NCI-H510A treated with DMSO at 0.1 percent for 48 hours (cell line): ENCODE data around the gene MACF1.
A peak's percentile ranks its signal among the peaks of the same experiment; 100 is the strongest.

Source experiments
- DNase-seq: peaks from one replicate; lab custom pipeline; 2025; lab: John Stamatoyannopoulos, UW

MACF1 gene

DNA sequence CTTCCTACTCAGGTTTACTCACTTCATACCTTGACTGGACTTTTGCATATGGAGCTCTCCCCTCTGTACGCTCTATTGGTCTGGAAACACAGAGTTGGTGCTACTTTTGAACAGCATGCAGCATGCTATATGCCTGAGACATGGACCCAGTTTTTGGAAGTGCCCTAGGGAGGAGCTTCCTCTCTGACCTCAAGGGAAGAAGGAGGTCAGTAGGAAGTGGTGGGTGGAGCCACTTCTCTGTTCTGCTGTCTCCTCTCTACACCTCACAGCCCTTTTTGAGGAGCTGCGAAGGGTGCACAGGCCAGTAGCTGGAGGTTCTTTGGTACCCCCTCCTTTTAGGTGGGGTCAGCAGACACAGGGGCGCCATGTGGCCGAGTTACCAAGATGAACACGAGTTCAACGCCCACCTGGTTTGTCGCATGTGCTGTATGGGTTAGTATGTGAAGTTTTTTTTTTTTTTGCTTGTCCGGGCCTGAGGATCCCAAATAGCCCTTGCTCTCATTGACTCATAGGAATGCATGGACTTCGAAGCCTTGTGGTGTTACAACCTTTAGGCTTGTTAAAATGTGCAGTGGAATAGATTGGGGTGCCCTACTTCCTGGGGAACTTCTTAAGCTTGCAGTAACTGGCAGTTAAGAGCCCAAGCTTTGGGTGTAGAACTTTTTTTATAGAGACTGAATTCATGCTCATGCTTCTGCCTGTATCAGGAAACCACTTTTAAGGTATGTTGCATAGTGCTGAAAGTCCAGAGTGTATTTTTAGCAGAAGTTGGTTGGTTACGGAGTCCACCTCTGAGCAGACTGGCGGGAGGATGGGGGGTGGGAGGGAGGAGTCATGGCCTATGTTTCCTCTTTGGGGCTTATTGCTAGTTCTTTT is 10.7 kb downstream of the MACF1 start:
- no peak for DNase-seq

DNA sequence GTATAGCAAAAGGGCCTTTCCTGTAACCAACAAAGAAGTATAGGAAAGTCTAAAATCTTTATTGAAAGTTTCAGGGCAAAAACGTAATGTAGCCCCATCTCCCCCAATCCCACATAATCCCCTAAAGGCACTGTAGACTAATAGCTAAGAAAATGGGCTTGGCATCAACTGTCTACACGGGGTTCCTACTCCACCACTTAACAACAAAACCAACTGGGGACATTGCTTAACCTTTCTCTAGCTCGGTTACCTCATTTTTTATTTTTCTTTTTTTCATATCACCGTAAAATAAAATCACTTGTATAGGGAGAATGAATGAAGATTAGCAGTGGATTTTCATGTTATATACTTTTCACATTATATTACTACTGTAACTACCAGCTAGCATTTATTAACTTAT is 12.3 kb downstream of the MACF1 start:
- no peak for DNase-seq

DNA sequence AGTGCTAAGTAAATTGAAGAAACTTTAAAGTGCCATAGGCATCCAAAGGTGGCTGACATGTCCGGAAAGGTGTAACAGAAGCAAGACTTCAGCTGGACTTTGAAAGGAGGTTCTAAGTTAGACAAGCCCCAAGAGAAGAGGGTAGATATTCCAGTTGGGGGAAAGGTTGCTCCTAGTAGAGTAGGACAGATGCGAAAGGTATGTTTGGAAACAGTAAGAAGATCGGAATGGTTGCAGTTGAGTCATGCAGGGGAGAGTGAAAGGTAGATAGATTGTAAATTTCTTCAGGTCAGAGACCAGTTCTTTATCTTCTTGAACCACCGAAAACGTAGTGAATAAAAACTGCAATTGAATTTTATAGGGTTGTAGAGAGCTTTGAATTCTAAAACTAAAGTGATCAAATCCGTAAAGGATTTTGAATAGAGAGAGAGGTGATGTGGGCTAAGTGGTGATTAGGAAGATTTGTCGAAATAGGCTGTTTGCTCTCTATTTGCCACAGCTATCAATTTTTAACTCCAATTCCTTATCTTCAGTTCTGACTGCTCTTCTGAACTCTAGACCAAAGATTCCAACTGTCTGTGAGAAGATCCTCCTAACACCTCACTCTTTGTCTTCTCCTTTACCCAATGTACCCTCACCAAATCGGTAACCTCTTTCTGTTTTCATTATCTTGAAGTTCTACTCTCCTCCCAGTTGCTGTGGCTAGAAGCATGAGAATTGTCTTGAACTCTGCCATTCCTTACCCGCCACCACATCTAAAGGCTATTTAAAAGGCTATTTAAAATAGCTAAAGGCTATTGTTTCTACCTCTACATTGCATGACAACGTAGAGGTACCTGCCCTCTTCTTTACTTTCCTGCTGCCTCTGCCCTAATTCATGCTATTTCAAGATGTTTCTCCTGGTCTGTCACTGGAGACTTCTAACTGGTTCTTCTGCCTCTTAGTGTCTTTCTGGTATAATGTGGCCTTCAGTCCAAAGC is 16.7 kb downstream of the MACF1 start:
- no peak for DNase-seq

DNA sequence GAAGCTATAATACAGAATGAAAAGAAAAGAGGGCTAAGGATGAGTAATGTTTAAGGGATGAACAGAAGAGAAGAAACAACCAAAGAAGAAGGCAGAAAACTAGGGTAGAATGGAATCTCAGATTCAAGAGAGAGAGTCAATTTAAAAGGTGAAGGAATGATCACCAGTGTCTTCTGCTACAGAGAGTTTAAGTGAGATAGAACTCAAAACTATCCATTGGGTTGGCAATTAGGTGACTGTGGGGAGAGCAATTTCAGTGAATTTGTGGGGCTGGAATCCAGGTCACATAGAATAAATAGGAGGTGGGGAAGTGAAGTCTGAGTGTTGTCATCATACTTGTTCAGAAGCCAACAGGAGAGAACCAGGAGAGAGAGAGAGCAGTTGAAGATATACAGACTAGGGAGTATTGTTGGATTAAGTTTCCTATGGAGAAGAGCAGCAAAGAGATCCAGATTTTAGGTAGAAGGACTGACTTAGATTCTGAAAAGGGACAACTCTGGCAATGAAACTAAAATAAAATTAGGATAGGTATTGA is 19.9 kb downstream of the MACF1 start:
- no peak for DNase-seq

DNA sequence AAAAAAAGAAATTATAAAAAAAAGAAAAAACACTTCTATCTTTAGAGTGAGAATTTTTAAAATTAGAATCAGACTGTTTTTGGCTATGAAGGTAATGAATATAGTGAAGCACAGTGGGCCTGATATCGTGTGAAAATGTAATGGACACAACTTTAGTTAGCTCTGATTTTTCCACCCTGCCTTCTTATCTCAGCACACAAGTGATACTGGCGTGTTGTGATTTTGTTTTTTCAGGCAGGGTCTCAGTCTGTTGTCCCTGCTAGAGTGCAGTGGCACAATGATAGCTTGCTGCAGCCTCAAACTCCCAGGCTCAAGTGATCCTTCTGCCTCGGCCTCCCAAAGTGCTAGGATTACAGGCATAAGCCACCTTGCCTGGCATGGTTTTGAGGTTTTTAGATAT is 22.3 kb downstream of the MACF1 start:
- DNase-seq = no peak

DNA sequence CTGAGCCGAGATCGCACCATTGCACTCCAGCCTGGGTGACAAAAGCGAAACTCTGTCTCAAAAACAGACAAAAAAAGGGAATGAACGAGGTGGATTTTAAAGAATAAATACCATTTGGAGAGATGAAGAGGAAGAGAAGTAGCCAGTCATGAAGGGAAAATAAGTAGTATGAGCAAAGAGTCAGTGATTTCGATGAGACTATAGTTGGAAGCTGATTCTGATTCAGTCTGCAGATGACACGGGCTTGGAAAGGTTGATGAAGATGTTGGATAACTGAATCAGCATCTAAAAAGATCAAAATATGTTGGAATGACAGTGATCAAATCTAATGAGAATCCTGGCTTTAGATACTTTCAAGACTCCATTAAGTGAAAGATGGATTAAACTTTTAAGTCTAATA is 23.8 kb downstream of the MACF1 start:
- DNase-seq = no peak

DNA sequence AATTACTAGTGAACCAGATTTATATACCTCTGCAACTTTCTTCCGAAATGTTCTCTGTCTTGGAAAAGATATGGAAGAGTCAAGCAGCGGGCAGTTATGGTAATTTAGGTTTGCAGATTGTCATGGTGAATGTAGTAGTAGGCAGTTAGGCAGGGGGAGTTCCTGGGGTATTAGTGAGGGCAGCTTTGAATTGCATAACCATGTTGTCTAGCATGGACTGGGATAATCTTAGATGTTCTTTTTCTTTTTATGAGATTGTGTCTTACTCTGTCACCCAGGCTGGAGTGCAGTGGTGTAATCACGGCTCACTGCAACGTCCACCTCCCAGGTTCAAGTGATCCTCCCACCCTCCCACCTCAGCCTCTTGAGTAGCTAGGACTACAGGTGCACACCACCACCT is 25.0 kb downstream of the MACF1 start:
- DNase-seq = no peak

DNA sequence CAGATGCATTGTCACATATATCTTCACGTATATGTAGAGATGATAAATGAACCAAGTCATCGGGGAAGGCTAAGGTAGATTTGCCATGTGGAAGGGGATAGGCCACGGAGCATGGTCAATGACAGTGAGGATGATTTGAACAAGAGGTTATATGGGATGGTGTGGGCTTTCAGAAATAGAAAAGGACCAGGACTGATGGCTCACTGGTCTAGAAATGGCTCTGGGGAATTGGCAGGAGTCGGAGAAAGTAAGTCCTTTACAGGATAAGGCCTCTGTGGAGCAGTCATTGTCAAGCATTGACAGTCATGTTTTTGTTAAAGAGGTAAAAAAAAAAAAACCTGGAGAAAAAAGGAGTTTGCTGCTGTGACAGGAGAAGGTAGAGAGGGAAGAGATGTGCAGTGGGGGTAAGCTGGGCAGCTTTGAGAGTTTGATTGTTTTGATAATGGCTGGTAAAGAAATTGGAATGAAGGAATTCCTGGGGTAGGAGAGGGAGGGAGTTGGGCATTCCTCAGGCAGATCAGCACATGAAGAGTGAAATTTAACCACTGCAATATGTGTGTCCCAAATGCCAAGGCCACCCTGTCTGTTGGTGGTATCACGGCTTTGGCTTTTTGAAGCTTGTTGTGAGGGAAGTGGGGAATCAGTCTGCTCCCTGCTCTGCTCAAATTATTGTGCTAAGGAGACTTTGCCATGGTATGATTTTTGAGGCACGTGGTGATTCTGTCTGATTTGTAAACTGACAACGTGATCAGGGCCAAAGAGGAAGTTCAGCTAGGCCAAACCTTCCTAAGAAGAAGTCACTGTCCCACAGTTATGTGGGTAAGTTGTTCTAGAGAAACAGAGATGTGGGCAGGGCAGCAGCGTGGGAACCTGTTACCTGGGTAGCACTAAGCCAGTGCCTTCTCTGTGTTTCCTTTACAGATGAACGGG is 26.0 kb downstream of the MACF1 start:
- no peak for DNase-seq

DNA sequence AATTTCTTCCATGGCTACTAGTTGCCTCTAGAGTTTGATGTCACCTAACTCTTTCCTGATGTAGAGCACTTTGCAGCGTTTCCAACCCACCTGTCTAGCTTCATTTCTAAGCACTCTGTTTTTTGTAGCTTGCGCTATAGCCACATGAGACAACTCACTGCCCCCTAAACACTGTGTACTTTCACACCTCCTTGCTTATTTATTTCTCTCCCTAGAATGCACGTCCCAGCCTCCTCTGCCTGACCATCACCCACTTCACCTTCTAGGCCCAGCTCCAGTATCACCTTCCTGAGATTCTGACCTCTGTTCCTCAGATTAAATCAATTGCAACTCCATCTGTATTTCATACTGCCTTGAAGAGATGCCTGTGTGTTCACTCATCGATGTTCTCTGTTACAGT is 32.5 kb downstream of the MACF1 start:
- no peak for DNase-seq

DNA sequence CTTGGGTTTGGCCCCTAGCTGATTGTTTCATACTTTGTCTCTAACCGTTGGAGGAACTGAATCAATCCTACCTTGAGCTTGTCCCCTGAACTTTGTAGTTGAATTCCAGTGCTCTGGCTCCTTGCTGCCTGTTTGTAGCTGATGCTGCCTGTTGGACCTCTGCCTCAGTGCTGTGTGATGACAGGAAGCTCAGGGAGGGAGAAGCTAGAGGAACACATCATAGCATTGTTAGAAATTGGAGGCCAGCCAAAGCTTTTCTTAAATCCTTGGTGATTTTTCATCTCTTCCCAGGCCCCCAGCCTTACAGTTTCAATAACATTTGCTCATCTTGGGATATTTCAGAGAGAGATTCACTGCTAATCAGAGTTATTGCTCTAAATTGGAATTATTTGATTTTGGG is 34.0 kb downstream of the MACF1 start:
- no peak for DNase-seq

DNA sequence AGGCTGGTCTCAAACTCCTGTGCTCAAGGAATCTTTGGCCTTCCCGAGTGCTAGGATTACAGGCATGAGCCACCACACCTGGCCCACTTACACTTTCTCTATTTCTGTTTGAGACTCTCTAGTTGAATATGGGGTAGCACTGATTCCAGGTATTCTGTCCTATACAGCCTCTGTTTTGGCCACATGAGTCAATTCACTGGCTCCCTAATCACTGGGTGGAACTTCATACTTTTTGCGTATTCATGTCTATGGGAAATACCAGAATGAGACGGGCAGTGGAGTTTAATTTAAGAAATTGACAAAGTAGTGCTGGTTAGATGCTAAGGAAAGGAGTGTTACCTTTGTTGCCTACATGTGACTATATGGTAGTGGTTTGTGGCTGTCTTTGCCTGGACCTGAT is 35.5 kb downstream of the MACF1 start:
- no peak for DNase-seq

DNA sequence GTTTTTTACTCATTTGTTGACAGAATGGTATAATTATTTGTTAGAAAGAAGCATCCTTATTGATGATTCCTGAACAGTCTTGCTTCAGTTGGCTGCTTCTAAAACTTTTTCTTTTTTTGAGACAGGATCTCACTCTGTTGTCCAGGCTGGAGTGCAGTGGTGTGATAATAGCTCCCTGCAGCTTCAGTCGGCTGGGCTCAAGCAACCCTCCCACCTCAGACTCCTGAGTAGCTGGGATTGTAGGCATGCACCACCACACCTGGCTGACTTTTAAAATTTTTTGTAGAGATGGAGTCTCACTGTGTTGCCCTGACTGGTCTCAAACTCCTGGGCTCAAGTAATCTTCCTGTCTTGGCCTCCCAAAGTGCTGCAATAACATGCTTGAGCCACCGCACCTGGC is 38.8 kb downstream of the MACF1 start:
- no peak for DNase-seq

DNA sequence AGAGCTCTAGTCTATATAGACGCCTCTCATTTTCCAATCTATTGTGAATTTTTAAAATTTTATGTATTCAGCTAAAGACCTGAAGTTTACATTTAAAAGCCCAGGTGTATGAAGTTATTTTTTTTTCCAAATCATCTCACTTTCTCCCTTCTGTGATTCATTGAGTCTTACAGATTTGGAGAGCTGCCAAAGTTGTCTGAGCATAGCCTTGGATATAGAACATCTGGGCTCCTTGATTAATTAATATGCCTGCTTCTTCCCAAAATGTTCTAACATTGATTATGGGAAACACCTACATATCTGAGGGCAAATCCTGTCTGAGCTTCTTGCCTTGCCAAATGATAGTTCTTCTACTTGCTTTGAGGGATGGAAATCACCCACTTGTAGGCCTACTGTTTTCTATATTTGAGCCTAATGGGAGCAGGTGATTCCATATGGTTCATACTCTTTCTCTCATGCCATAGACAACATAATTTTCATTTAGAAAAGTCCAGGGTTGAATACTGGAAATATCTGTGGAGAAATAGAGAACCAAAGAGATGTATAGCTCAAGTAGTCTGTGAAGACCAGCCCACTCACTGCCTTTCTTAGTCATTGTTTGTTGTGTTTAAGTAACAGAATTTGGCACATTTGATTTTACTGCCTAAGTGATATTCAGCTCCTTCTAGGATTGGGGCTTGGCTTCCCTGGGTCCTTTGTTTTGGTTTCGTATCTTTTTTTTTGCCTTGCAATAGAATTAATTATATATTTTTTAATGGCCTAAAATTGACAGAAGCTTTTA is 46.2 kb downstream of the MACF1 start:
- no peak for DNase-seq

DNA sequence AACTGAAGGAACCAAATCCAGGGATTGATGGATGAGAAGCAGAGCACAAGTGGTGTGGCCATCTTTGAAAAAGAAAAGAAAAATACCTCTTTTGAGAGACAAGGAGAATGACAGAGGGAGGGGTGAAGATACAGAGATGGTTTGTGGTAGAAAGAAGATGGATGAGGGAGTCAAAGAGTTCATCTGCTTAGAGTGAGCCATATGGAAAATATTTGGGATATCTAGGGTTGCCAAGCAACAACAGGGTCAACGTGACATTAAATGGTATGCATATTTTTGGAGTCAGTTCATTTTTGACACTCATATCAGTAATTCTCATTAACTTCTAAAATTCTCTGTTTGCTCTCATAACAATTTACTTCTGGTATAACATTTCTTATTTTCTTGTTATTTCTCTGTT is 50.7 kb downstream of the MACF1 start:
- no peak for DNase-seq

DNA sequence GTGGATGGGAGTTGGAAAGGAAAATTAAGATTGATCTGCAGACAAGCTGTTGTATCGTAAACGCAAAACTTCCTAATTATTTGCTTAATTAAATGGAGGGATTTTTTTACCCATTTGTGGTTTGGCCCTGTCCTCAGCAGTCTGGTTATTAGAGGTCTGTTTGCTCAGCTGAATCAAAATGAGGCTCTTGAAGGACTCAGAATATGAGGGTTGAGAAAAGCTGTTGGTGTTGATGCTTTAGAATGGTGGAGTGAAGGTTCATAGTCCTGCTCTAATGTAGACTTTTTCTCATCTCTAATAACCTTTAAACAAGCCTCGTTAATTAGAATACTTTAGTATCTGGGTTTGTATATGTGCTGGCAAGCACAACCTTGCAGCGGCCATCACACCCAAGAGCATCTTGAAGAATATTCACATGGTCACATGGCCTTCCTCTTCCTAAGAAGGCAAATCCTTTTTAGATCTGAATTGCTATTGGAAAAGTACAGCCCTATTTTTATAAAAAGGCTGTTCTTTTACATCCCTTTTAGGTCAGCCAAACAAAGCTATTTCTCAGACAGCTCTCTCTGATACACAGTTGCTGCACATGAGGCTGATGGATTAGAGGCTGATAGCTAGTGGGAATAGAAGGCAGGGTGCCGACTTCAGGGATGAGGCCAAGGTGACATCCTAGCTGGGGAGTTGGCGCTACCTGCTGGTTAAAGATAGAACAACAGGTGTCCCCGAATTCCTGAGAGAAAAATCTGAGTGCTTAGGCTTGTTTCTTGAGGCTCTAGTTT is 53.8 kb downstream of the MACF1 start:
- DNase-seq = peak; percentile 100

DNA sequence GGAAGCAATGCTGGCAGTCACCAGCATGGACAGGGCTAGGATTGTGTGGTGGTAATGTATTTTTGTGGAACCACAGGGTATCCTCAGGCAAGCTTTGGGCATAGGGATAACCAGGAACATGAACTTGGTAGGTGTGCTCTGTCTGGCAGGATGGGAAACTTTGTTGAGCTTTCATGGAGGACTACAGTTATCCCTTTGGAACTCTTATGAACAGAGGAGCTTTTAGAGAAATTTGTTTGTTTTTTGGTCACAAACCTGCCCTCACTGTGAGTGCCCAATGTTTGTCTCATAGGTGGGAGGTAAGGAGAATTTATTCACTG is 54.4 kb downstream of the MACF1 start:
- no peak for DNase-seq

DNA sequence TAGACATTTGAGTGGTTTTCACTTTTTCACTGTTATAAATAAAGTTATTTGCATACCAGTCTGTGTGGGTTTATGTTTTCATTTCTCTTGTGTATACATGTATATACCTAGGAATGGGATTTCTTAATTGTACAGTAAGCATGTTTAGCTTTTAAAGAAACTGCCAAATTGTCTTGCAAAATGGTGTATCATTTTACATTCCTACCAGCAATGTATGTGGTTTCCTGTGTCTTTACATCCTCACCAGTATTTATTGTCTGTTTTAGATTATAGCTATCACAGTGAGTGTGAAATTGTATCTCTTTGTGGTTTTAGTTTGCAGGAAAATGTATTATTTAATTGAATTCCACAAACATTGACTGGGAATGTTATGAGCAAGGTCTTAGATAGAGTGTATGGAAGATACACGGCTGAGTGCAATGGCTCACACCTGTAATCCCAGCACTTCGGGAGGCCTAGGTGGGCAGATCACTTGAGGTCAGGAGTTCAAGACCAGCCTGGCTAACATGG is 57.3 kb downstream of the MACF1 start:
- no peak for DNase-seq

DNA sequence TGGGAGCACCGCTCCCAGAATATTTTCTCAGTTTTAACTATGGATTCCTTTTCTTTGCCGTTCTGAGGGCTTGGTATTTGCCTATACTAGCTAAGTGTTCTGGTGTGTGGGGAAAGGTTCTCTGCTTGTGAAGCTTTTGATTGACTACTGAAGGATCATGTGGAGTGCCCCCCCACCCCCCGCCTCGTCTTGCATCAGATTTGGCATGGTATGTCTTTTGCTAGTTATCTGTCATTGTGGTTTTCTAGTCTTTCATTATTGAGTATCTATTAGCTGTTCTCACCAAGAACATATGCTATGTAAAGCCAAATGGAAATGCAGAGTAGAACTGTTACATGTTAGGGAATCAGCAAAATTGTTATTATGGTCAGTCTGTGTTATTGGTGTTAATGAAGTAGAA is 58.3 kb downstream of the MACF1 start:
- DNase-seq = no peak

DNA sequence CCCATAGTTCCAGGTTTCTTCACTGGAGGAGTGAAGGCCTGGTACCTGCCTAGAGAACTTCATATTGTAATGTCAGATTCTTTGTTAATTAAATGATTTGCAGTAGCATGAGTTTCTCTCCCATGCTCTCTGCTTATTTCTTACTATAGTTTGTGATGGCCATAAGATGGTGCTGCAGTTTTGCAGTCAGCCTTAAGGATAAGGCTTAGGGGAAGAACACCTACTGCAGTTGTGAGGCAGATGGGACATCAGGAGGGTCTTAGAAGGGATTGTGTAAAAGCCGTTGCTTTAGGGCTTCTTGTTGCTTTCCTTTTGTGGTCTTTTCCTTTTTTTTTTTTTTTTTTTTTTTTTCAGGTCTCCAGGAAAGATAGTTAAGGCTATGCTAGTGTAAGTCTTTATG is 61.8 kb downstream of the MACF1 start:
- no peak for DNase-seq

DNA sequence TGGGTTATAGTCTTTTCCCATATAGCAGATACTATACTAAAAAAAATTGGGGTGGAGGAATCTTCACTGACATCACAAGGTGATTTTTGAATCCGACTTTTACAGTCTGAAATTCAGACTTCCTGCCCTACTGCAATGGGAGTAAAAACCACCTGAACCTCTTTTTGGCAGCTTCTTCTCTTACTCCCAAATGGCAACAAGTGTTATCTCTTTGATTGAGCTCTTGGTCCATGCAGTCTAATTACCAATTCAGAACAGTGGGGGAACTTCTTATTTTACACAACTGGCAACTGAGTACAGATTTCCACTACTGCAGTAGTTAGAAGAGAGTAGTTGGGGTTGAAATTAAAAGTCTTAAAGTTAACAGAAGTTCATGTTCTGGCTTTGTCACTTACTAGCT is 62.3 kb downstream of the MACF1 start:
- no peak for DNase-seq
